OCI-LY7 (cell line): Measurements from ENCODE around the gene NPVF.

ENCODE experiments used
- EZH2phosphoT487 ChIP-seq: fragments of 200-600 bp; sonication (generic); IDR thresholded peaks from 2 replicates; pipeline ENCODE4 v1.6.1; 2018; ENCODE audit warnings: low read depth, borderline replicate concordance, mild to moderate bottlenecking, mixed run types, antibody characterized with exemption, low read length, moderate library complexity, mixed read lengths
- TF ChIP-seq, protein P1 (sequence below): fragments of 200-600 bp; sonication (generic); conservative IDR thresholded peaks from 2 replicates; pipeline ENCODE4 v1.5.1; 2014; ENCODE audit warnings: mild to moderate bottlenecking, antibody characterized with exemption, low read length, moderate library complexity, mixed read lengths

GRCh38 chr7:25250386-25250785, 22.1 kb upstream of the NPVF start:
- TF ChIP-seq, protein P1, sequence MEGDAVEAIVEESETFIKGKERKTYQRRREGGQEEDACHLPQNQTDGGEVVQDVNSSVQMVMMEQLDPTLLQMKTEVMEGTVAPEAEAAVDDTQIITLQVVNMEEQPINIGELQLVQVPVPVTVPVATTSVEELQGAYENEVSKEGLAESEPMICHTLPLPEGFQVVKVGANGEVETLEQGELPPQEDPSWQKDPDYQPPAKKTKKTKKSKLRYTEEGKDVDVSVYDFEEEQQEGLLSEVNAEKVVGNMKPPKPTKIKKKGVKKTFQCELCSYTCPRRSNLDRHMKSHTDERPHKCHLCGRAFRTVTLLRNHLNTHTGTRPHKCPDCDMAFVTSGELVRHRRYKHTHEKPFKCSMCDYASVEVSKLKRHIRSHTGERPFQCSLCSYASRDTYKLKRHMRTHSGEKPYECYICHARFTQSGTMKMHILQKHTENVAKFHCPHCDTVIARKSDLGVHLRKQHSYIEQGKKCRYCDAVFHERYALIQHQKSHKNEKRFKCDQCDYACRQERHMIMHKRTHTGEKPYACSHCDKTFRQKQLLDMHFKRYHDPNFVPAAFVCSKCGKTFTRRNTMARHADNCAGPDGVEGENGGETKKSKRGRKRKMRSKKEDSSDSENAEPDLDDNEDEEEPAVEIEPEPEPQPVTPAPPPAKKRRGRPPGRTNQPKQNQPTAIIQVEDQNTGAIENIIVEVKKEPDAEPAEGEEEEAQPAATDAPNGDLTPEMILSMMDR, result no peak
- TF ChIP-seq EZH2phosphoT487, result no peak
